ENCODE results near the gene PRELID3B. TPM values are rescaled to one million over a fixed set of nuclear protein-coding genes. Genes with fewer than 3 reads are reported as not detected.

PRELID3B gene
- total and polyA plus RNA-seq, 2 of the 8 experiments (the other 6 are each of a cell fraction or from before 2014, with no cell fraction given) = 8.1 to 50.5 TPM

GRCh38 chr20:59039233-59039632 is 3.4 kb downstream of the PRELID3B start:
- no peak overlapping the region for H2BK120ac ChIP-seq (replicated peaks; ENCODE audit: low read depth, low read length)
- no peak overlapping the region for H4K5ac ChIP-seq (ENCODE audit: insufficient read length, low read depth, low read length)
- no peak overlapping the region for H2BK12ac ChIP-seq (ENCODE audit: low read depth, low read length)
- H2BK20ac ChIP-seq (ENCODE audit: low read length) = no peak overlapping the region
- H3K27ac ChIP-seq (ENCODE audit: low read depth, low read length) = no peak overlapping the region
- H3K4me2 ChIP-seq (ENCODE audit: insufficient read depth in 1 of 2, low read depth in 2 of 2, low read length in 2 of 2) = no peak overlapping the region
- H4K20me1 ChIP-seq (replicated peaks in 1 of 2; ENCODE audit: control insufficient read depth in 1 of 2, insufficient read depth in 2 of 2, low read length in 2 of 2) = peaks cover 0 to 2% of the 10 kb centered on the region in 2 experiments
- H3K14ac ChIP-seq (ENCODE audit: insufficient read length) = no peak overlapping the region
- H4K91ac ChIP-seq (replicated peaks; ENCODE audit: insufficient read length, low read length) = no peak overlapping the region
- no peaks in the 10 kb centered on the region; the same call in 1 of the 2 replicates for H3K79me1 ChIP-seq (ENCODE audit: low read depth, low read length)
- H3K36me3 ChIP-seq (ENCODE audit: control insufficient read depth in 2 of 4, insufficient read depth in 4 of 4, low read length in 3 of 4) = peaks cover 0 to 25% (median 7%) of the 10 kb centered on the region in 4 experiments; a peak in 4 of 8 replicates
- no peak overlapping the region for H2AK5ac ChIP-seq (ENCODE audit: low read depth, low read length)
- H4K8ac ChIP-seq (ENCODE audit: extremely low read depth, insufficient read depth, low read length) = no peak overlapping the region
- no peak overlapping the region for H3K4me3 ChIP-seq (ENCODE audit: extremely low read depth in 1 of 4, insufficient read depth in 2 of 4, low read depth in 3 of 4, low read length in 4 of 4)
- no peak overlapping the region for H3K18ac ChIP-seq (ENCODE audit: extremely low read depth, low read length)
- H3K23ac ChIP-seq (ENCODE audit: insufficient read length) = no peak overlapping the region
- H3K4me1 ChIP-seq (replicated peaks in 1 of 4; ENCODE audit: control insufficient read depth in 3 of 4, insufficient read depth in 4 of 4, low read length in 3 of 4) = peaks cover 0 to 4% (median 0%) of the 10 kb centered on the region in 4 experiments; a peak in 1 of 7 replicates
- peaks cover 11 to 35% of the 10 kb centered on the region in 2 experiments; a peak in 3 of 4 replicates for H3K79me2 ChIP-seq (ENCODE audit: control insufficient read depth in 1 of 2, insufficient read depth in 2 of 2, low read length in 2 of 2)
- H3K27me3 ChIP-seq (replicated peaks in 1 of 4; ENCODE audit: control insufficient read depth in 3 of 4, extremely low read depth in 1 of 4, insufficient read depth in 3 of 4, low read length in 3 of 4) = no peaks in the 10 kb centered on the region
- H3K56ac ChIP-seq (replicated peaks; ENCODE audit: insufficient read length, low read depth, low read length) = no peak overlapping the region
- H3K9me3 ChIP-seq (ENCODE audit: insufficient read depth in 2 of 2, low read depth in 1 of 2, low read length in 1 of 2) = no peaks in the 10 kb centered on the region; a peak in 1 of 4 replicates
- DNase-seq (ENCODE audit: low read depth in 1 of 2, low spot score in 2 of 2) (no peak), FAIRE-seq (no peak)
- TF ChIP-seq ATF3 (IDR thresholded peaks at IDR 0.05; ENCODE audit: insufficient read depth, low read depth, low read length) (no peak), BACH1 (IDR thresholded peaks at IDR 0.05; ENCODE audit: low read length) (no peak), ATF2 (IDR thresholded peaks at IDR 0.05; ENCODE audit: low read length) (no peak), SP2 (IDR thresholded peaks at IDR 0.05; ENCODE audit: low read length) (no peak), JUN (IDR thresholded peaks at IDR 0.05; ENCODE audit: low read depth, low read length) (no peak), SIX5 (IDR thresholded peaks at IDR 0.05; ENCODE audit: low read depth, low read length) (no peak), POLR2A (IDR thresholded peaks at IDR 0.05; ENCODE audit: control extremely low read depth in 1 of 2, low read depth in 2 of 2, low read length in 2 of 2) (no peak), FOSL1 (IDR thresholded peaks at IDR 0.05; ENCODE audit: insufficient read depth, low read depth, low read length) (no peak), MAX (IDR thresholded peaks at IDR 0.05) (no peak), E2F6 (IDR thresholded peaks at IDR 0.05) (no peak), RXRA (IDR thresholded peaks at IDR 0.05; ENCODE audit: insufficient read depth, low read depth, low read length) (no peak)
- peaks cover 2% of the 10 kb centered on the region; the same call in 1 of the 2 replicates for H3K23me2 ChIP-seq (ENCODE audit: low read depth, low read length)
- no peak overlapping the region for H3K9ac ChIP-seq (replicated peaks in 1 of 4; ENCODE audit: extremely low read depth in 1 of 4, low read depth in 3 of 4, low read length in 3 of 4)
- POLR2A ChIA-PET (ENCODE audit: partially characterized antibody) = no interaction called here
- H2AFZ ChIP-seq (ENCODE audit: low read length) = no peak overlapping the region
- no peak overlapping the region for H2BK15ac ChIP-seq (ENCODE audit: low read length)
- no peak overlapping the region for H3K4ac ChIP-seq (replicated peaks; ENCODE audit: insufficient read length, low read depth, low read length)
- CTCF ChIA-PET (ENCODE audit: partially characterized antibody) = no interaction called here
- WGBS, 2 experiments (ENCODE audit: extremely low coverage in 1 of 2, insufficient coverage in 1 of 2, insufficient read length in 1 of 2, insufficient replicate concordance in 2 of 2, low coverage in 1 of 2, low lambda C conversion rate in 2 of 2, missing lambda C conversion rate in 1 of 2) = 88% methylated on average over 1 of the region's 1 CpG; no CpG with 5 or more reads in 1 of the 2 experiments
- no peak overlapping the region for H2BK5ac ChIP-seq (ENCODE audit: low read depth, low read length)
